Measurements from ENCODE around the gene TEX22.

The TEX22 gene

DNA sequence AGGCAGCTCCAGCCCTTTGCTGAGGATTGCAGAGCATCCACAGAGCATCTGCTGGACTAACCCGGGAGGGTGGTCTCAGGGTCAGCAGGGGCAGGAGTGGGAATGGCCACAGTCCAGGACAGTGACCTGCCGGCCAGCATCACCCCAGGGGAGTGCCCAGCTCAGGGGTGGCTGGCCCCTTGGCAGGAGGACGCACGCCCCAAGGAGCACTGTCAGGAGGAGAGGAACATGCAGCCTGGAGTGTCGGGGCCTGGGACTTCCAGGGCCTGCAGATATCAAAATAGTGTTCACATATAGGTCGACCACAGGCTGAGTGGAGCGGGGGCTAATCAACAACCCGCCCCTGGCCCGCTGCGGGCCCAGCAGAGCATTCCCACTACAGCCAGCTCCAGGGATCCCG, 33.2 kb upstream of the TEX22 start:
- no peak overlapping the region for H3K4me3 ChIP-seq (ENCODE audit: low read length)
- no peak for DNase-seq (ENCODE audit: low read depth, low spot score)

DNA sequence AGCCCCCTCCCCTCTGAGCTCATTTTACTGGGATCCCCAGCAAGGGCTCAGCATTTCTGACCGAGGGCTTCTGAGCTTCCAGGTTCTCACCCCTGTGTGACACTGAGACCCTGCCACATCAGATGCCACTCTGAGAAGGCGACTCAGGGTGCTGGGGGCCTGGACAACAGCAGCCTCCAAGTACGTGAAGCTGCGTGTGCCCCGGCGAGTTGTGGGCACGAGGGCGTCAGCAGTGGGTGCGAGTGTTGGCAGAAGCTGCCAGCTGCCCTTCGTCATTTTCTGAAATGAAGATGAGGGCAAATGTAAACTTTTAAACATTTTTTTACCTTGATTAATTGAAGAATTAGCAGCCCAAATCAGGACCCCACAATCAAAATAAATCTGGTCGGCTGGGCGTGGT, 32.7 kb upstream of the TEX22 start:
- no peak overlapping the region for H3K4me3 ChIP-seq (ENCODE audit: low read length)
- no peak for DNase-seq (ENCODE audit: low read depth, low spot score)

DNA sequence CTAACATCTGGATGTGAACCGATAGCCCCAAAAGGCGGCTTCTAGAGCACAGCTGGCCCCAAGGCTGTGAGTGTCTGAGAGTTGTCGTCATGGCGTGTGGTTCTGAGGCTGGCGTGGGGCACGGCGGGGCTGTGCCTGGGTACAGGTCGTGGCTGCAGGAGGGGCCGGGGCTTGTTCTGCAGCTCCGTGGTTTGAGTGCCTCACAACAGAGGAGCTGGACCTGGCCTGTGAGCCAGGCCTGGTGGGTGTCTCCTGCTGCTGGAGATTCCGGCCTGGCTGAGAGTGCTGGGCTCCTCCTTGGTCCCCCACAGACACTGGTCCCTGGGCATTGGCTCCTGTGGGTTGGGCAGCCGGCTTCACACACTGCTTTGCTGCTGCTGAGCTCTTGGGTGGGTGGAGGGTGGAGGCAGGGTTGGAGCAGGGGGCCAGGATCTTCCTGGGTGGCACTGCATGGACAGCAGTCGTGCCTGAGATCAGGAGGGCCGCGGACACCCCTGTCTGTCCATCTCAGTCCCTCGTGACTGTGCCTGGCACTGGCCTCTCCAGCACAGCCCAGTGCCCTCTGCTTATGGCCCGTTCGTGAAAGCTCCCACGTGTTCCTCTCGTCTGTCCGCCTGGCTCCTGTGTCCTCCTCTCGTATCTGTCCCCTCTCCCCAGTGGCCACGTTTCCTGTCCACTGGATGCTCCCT, 31.8 kb upstream of the TEX22 start:
- no peak overlapping the region for H3K4me3 ChIP-seq (ENCODE audit: low read length)
- no peak for DNase-seq (ENCODE audit: low read depth, low spot score)

DNA sequence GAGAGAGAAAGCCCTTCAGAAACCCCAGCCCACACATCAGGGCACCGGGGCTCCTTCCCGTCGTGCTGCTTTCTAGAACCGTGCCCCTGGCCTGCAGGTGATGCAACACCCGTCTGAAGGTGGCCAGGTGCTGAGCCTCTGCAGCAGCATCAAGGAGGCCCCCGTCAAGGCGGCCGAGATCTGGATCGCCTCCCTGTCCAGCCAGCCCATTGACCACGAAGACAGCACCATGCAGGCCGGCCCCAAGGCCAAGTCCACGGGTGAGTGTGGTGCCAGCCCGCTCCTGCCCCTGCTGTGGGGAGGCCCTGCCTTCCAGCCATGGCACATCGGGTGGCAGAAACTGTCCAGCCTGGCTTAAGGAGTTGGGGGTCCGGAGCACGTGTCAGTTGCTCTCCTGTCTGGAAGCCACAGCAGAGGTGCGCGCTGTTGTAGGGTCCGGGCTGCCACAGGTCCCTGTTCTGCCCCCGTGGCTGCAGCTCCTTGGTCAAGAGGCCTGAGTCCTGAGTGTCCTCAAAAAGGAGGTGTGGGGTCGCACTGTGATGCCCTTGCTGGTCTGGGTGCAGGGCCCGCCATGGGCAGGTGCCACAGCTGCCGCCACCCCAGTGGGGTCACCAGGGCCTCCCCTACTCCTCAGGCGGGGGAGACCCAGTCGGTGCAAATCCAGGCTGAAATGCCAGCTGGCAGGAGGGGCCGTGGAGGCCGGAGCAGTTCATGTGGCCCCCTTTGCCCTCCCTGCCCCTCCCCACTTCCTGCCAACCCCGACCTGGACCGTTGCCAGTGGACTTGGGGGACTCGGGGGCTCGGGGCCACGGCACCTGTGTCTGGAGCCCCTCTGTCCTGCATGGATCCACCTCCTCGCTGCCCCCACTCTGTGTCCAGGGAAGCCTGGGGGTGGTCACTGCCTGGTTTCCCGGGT, 31.0 kb upstream of the TEX22 start:
- no peak overlapping the region for H3K4me3 ChIP-seq (ENCODE audit: low read length)
- no peak for DNase-seq (ENCODE audit: low read depth, low spot score)

DNA sequence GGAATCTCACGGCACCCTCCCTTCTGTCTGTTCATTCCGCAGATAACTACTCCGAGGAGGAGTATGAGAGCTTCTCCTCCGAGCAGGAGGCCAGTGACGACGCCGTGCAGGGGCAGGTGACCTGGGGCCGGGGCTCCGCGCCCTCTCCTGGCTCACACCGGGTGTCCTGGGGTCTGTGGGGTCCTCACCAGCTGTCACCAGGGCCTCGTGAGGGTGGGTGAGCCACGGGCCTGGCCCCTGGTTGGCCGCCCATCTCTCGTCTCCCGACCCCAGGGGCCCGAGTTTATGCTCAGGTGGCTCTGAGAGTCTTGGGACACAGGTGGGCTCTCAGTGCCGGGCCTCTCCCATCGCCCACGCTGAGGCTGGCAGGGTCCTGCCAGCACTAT, 30.3 kb upstream of the TEX22 start:
- no peak for DNase-seq (ENCODE audit: low read depth, low spot score)
- no peak overlapping the region for H3K4me3 ChIP-seq (ENCODE audit: low read length)

DNA sequence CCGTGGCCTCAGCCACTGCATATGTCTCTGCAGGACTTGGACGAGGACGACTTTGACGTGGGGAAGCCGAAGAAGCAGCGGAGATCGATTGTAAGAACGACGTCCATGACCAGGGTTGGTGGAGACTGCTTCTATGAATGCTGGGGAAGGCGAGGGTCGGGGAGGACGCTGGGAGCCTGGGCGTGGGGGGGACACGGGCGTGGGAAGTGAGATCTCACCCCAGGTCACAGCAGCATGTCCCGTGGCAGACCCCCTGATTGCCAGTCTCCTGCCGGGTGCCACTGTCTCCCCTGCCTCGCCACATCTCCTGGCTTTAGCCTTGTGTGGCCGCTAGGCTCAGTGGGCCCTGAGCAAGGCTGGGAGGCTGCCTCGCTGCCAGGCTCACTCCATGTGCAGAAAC, 29.9 kb upstream of the TEX22 start:
- H3K4me3 ChIP-seq (ENCODE audit: low read length): no peak overlapping the region
- DNase-seq (ENCODE audit: low read depth, low spot score): no peak

DNA sequence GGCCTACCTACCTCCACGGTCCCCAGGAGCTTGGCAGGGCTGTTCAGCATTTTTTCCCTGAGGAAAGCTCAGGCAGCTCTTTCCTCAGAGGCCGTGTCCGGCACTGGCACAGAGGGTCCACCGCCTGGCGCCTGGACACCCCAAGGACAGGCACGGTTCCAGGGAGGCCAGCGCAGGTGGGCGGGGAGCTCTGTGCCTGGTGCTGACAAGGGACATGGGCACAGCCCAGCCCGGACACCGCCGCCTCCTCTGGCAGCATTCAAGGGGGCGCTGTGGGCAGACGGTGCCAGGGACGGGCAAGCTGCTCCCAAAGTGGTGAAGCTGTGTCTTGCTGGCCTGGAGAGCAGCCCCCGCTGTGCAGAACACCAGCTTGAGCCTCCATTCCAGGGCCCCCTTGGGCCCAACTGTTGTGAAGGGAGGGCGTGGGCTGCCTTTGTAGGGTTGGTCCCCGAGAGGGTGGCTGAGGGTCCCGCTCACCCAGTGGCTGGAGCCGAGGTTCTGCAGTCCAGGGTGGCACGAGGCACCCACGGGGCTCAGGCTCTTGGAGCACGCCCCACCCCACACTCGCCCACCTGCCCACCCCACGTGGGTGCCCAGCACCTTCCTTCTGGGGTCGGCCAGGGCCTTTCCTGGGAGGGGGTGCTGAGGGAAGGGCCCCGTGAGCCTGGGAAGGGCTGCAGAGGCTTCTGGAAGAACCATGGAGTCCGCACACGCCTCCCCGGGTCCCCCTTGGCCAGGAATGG, 29.3 kb upstream of the TEX22 start:
- DNase-seq (ENCODE audit: low read depth, low spot score): no peak

DNA sequence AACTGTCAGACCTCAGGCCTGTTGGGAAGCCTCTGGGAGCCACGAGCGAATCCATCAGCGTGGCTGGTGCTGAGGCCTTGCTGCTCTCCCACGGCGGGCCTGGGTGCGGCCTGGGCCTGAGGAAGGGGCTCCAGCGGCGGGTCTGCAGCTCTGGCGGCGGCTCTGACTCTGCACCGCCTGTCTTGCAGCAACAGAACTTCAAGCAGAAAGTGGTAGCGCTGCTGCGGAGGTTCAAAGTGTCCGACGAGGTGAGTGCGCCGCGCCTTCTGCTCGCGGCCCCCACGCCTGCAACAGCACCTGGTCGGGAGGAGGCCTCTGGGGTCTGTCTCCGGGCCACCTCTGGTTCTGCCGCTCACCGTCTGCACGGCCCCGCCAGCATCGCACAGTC, 28.7 kb upstream of the TEX22 start:
- no peak for DNase-seq (ENCODE audit: low read depth, low spot score)
- no peak overlapping the region for H3K4me3 ChIP-seq (ENCODE audit: low read length)

More for the DNA sequence above, 29.3 kb upstream of the TEX22 start:
- no peak overlapping the region for H3K4me3 ChIP-seq (ENCODE audit: low read length)

DNA sequence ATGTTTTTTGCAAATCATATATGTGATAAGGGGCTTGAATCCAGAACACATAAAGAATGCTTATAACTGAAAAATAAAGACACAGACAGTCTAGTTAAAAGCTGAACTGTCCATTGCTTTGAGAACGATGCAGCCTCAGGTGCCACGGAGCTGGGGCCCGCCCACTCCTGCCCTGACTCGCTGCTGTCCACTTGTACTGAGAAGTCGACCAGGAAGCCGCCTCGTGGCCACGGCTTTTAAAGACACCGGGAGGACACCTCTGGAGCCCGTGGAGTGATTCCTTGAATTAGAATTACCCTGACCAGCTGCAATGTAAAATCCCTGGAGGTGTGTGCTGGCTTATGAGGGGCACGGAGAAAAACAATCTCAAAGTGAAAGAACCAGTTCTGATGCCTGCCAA, 23.9 kb upstream of the TEX22 start:
- no peak overlapping the region for H3K4me3 ChIP-seq (ENCODE audit: low read length)
- DNase-seq (ENCODE audit: low read depth, low spot score): no peak

DNA sequence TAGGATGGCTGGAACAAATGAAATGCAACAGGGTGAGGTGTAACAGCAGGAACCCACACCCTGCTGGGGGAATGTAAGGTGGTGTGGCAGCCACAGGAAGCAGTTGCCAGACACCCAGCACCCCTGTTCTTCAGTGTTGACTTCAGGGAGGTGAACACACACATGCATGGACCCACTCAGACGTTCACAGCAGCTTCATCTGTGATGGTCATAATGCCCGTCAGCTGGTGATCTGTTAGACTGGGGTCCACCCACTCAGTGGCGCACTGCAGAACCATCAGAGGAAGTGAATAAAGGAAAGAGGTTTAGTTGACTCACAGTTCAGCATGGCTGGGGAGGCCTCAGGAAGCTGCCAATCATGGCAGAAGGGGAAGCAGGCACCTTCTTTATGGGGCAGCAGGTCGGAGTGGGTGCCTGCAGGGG, 22.7 kb upstream of the TEX22 start:
- no peak overlapping the region for H3K4me3 ChIP-seq (ENCODE audit: low read length)
- DNase-seq (ENCODE audit: low read depth, low spot score): peak; percentile 23

DNA sequence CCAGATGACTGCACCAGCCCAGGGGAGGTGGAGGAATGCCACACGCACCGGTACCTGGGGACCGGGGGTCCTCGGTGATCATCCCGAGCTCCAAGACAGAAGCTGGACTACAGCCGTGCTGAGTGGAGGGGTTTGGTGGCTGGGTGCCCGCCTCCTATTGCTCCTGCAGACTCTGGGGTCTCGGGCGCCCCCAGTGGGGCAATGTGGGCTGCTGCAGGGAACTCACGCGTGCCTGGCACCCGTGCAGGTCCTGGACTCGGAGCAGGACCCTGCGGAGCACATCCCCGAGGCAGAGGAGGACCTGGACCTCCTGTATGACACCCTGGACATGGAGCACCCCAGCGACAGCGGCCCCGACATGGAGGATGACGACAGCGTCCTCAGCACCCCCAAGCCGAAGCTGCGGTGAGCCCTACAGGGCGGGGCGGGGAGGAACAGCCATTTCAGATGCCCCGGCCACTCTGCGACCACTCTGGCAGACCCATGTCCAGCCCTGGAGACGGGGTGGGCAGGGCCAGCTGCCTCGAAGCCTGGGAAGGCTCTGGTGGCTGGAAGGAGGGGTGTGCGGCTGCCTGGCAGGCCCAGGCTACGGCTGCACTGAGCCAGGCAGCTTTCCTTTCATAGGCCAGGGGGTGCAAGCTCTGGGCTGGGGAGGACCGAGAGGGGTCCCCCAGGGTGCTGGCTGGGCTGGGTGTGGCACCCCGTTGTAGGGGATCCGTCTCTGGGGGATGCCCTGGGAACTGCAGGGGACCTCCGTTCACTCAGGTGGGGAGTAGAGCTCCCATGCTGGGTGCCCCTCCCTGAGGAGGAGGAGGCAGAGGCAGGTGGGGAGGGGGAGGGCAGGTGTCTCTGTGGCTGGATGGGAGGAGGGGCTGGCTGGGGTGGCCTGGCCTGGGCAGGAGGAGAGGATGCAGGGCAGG, 21.6 kb upstream of the TEX22 start:
- H3K4me3 ChIP-seq (ENCODE audit: low read length): no peak overlapping the region
- DNase-seq (ENCODE audit: low read depth, low spot score): no peak

DNA sequence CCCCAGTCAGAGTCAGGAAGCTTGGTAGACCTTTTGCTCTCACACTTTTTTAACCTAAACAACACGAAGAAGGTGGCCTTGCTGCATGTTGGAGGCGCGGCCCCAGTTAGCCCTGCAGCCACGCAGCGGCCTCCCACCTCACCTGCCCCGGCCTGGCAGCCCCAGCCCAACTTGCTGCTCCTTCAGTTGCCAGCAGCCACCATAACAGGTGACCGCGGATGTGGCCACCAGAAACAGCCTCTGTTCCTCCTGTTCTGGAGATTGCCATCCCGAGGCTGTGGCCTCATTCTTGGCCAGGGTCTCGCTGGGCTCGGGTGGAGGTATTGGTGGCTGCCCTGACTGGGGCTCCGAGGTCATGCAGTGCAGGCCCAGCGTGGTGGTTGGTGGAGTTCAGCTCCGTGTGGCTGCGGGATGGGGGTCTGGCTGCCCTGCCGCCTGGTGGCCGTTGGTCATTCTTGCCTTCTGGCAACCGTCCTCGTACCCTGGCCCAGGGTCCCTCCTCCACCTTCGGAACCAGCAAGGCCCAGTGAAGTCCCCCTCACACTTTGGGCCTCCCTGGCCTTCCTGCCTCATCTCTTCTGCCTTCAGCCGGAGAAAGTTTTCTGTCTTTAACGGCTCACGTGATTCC, 20.7 kb upstream of the TEX22 start:
- H3K4me3 ChIP-seq (ENCODE audit: low read length): no peak overlapping the region
- DNase-seq (ENCODE audit: low read depth, low spot score): no peak

DNA sequence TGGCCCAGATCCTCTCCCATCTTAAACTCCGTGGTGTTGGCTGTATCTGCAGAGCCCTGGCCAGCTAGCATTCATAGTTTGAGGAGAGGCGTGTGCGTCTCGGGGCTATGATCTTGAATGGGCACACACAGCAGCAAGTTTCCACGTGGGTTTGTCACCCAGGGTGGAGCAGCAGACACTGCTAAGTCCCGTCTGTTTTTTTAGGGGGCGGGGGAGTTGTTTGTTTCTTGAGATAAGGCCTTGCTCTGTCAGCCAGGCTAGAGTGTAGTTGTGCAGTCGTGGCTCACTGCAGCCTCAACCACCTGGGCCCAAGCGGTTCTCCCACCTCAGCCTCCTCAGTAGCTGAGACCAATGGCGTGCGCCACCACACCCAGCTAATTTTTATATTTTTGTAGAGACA, 20.1 kb upstream of the TEX22 start:
- no peak overlapping the region for H3K4me3 ChIP-seq (ENCODE audit: low read length)
- no peak for DNase-seq (ENCODE audit: low read depth, low spot score)

DNA sequence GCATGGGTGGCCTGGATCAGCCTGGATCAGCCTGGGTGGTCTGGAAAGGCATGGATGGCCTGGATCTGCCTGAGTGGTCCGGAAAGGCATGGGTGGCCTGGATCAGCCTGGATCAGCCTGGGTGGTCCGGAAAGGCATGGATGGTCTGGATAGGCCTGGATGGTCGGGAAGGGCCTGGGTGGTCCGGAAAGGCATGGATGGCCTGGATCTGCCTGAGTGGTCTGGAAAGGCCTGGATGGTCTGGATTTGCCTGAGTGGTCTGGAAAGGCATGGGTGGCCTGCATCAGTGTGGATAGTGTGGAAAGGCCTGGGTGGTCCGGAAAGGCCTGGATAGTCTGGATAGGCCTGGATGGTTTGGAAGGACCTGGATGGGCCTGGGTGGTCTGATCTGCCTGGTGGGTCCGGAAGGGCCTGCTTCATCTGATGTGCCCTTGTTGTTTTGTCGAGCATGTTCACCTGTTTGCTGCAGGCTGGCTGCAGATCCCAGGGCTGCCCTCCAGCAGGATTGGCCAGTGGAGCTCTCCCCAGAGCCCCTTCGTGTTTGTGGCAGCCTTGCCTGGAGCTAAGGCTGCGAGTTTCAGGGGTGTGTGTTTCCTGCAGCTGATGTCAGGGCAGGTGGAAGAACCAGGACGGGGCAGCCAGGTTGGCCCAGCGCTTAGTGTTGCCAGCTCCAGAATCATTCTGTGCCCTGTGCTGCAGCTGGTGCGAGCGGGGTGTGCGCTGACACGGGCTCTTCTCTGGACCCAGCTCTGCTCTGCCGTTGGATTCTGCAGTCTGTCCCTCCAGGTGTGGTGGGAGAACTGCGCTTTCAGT, 19.3 kb upstream of the TEX22 start:
- no peak for DNase-seq (ENCODE audit: low read depth, low spot score)
- no peak overlapping the region for H3K4me3 ChIP-seq (ENCODE audit: low read length)

DNA sequence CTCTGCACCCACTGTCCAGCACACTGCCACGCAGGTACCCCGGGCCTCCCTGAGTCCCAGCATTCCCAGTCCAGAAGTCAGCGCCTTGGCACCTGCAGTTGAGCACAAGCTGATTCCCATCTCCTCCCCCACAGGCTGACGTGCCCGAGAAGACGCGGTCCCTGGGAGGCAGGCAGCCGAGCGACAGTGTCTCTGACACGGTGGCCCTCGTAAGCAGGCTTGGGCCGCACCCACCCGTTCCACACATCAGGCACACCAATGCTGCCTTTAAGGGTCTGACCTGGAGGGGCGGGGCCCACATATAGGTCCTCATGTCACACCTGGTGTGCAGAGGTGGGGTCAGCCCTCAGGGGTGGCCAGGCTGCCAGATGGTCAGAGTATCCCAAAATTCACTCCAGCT, 18.4 kb upstream of the TEX22 start:
- DNase-seq (ENCODE audit: low read depth, low spot score): no peak

DNA sequence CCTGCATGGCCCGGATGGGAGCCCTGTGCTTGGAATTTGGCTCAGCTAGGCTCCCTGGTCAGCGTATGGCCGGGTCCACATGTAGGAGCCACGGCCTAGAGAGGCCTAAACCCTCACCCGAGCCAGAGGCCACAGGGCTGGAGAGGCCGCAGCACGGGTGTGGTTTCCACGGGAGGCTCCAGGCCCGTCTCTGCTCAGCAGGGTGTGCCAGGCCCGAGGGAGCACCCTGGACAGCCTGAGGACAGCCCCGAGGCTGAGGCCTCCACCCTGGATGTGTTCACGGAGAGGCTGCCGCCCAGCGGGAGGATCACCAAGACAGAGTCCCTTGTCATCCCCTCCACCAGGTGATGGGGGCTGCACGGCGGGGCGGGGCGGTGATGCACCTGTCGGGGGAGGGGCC, 17.6 kb upstream of the TEX22 start:
- H3K4me3 ChIP-seq (ENCODE audit: low read length): no peak overlapping the region
- DNase-seq (ENCODE audit: low read depth, low spot score): no peak

More for the DNA sequence above, 18.4 kb upstream of the TEX22 start:
- H3K4me3 ChIP-seq (ENCODE audit: low read length): no peak overlapping the region

DNA sequence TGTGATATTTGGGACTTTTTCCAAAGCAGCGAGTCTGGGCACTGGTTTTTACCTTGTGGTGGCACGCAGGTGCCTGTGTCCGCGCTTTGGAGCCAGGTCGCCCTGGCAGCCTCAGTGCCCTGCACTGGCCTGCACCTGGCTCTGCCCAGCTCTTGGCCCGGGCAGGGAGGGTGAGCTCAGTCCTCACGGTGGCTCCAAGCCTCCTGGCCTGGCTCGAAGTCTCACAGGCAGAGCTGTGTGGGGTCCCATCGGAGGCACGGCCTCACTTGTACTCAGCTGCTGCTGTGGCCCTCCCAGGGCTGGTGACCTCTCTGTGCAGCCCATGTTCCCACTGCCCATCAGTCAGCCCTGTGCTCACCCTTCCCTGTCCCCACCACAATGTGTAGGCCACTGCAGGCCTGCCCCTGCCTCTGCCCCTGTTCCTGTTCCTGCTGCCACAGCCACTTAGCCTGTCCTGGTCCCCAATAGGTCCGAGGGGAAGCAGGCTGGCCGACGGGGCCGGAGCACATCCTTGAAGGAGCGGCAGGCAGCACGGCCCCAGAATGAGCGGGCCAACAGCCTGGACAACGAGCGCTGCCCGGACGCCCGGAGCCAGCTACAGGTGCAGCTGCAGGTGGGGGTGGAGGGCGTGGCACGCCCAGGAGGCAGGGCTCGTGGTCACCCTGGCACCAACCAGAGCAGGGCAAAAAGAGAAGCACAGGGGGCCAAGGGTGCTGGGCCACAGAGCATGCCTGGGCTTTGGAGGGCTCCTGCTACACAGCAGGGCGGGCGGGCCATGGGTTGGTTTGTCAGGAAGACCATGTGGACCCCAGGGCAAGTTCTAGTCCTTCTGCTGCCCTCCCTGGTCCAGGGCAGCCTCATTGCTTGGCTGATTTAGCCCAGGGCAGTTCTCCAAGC, 16.6 kb upstream of the TEX22 start:
- no peak for DNase-seq (ENCODE audit: low read depth, low spot score)
- H3K4me3 ChIP-seq (ENCODE audit: low read length): no peak overlapping the region

Data from Jurkat, Clone E6-1 (cell line).